Measurements from ENCODE around the gene KRT5. TPM values are rescaled to one million over a fixed set of nuclear protein-coding genes. Genes with fewer than 3 reads are reported as not detected.

KRT5 gene
- total RNA-seq, 1 donor from 2014 or later, result 0.51 TPM

DNA sequence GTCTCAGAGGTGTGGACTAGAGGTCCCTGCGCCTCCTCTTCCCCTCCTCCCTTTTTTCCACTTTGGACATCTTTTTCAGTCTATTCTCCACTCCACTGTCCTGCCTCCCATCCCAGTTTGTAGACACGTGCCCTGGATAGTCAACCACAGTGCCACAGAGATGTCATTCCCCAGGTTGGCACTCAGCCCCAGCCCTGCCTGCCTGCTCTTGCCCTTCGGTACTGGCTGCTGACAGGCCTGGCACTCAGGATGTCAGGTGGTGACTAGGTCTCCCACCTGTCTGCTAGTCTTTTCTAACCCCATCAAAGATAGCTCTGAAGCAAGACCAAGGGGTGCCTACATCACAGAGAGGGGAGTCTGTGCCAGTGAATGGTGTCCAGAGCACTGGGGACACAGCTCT is 16.9 kb upstream of the KRT5 start:
- H3K27me3 Mint-ChIP-seq (ENCODE audit: low read depth), result no peaks in the 10 kb centered on the region
- H3K27ac Mint-ChIP-seq, result no peak overlapping the region
- no peaks in the 10 kb centered on the region for H3K36me3 Mint-ChIP-seq
- no peaks in the 10 kb centered on the region for H3K9me3 Mint-ChIP-seq
- TF ChIP-seq, protein P1, sequence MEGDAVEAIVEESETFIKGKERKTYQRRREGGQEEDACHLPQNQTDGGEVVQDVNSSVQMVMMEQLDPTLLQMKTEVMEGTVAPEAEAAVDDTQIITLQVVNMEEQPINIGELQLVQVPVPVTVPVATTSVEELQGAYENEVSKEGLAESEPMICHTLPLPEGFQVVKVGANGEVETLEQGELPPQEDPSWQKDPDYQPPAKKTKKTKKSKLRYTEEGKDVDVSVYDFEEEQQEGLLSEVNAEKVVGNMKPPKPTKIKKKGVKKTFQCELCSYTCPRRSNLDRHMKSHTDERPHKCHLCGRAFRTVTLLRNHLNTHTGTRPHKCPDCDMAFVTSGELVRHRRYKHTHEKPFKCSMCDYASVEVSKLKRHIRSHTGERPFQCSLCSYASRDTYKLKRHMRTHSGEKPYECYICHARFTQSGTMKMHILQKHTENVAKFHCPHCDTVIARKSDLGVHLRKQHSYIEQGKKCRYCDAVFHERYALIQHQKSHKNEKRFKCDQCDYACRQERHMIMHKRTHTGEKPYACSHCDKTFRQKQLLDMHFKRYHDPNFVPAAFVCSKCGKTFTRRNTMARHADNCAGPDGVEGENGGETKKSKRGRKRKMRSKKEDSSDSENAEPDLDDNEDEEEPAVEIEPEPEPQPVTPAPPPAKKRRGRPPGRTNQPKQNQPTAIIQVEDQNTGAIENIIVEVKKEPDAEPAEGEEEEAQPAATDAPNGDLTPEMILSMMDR (IDR thresholded peaks at IDR 0.05; ENCODE audit: unreplicated experiment), result no peak
- no peak for DNase-seq (ENCODE audit: low spot score in 2 of 2, unreplicated experiment in 2 of 2)
- peaks cover 21% of the 10 kb centered on the region for H3K4me1 Mint-ChIP-seq
- H3K4me3 Mint-ChIP-seq, result no peak overlapping the region

DNA sequence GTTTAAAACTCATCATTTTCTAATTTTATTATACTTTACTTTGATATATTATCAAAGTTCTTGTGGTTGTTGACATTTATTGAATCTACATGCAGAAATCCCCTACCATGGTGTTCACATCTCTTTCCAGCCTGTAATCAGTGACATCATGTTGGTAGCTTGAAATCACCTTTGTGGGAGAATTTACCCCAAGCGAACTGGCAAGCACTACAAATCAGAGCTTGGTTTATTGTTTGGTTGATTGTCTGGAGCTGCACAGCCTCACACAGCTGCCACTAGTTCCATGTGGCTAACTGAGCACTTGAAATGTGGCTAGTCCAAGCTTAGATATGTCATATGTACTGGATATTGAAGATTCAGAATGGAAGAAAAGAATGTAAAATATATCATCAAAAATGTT is 15.4 kb upstream of the KRT5 start:
- TF ChIP-seq, protein P1 (IDR thresholded peaks at IDR 0.05; ENCODE audit: unreplicated experiment), result no peak
- H3K36me3 Mint-ChIP-seq, result no peaks in the 10 kb centered on the region
- H3K4me3 Mint-ChIP-seq, result no peak overlapping the region
- no peaks in the 10 kb centered on the region for H3K27me3 Mint-ChIP-seq (ENCODE audit: low read depth)
- H3K9me3 Mint-ChIP-seq, result no peaks in the 10 kb centered on the region
- H3K4me1 Mint-ChIP-seq, result peaks cover 21% of the 10 kb centered on the region
- no peak for DNase-seq (ENCODE audit: low spot score in 2 of 2, unreplicated experiment in 2 of 2)
- no peak overlapping the region for H3K27ac Mint-ChIP-seq

DNA sequence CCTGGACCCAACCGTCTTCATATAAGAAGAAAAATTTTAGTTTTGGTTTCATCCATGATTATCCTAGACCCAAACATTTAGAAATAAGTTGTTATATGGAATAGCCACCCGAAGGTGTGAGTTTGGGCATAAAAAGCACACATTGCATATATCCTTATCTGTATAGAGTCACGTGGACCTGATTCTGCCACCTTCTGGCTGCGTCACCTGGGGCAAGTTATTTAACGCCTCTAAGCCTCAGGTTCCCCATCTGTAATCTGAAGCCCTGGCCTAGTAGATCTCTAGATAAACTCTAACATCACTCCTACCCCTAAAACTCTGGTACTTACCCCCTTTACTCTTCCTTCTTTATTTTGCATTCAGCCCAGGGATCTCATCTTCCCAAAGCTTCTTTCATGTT is 14.3 kb upstream of the KRT5 start:
- TF ChIP-seq, protein P1 (IDR thresholded peaks at IDR 0.05; ENCODE audit: unreplicated experiment), result no peak
- Mint-ChIP-seq H3K27ac (no peak overlapping the region), H3K36me3 (no peaks in the 10 kb centered on the region), H3K4me1 (peaks cover 15% of the 10 kb centered on the region), H3K27me3 (ENCODE audit: low read depth) (peaks cover 3% of the 10 kb centered on the region), H3K4me3 (no peak overlapping the region), H3K9me3 (no peaks in the 10 kb centered on the region)
- no peak for DNase-seq (ENCODE audit: low spot score in 2 of 2, unreplicated experiment in 2 of 2)

DNA sequence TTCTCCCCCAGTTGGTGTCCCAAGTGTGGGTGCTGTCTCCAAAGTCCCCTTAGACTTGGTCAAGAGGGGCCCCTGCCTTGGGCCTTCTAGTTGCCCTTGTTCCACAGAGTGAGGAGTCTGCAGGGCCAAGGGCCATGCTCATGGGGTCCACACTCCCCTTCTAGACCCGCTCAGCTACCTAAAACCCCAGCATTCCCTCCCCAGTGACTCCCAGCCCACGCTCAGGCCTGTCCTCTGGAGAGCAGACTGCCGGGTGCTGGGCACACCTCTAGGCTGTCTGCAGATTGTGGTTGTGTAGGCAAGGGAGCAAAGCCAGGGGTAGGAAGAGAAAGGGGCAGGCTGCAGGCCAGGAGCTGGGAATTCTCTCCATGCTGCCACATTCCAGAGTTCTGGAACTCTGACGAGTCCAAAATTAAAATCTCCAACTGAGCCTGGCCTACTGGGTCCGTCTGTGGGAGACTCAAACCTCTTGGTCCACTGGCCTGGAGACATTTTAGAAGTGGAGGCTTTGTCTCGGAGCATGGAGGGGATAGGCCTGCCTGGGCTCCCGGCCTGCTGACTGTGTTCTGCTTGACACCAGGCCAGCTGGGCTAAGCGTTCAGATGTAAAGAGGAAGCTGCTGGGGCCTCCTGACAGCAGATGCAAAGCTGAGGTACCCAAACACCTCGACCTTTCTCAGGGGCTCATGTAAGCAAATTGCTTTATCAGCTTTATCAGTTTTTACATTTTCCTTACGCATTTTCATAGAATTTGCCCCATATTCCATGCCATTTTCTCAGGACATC is 13.7 kb upstream of the KRT5 start:
- DNase-seq (ENCODE audit: low spot score in 2 of 2, unreplicated experiment in 2 of 2), result no peak
- no peak overlapping the region for H3K27ac Mint-ChIP-seq
- H3K27me3 Mint-ChIP-seq (ENCODE audit: low read depth), result peaks cover 3% of the 10 kb centered on the region
- H3K36me3 Mint-ChIP-seq, result no peaks in the 10 kb centered on the region
- TF ChIP-seq, protein P1 (IDR thresholded peaks at IDR 0.05; ENCODE audit: unreplicated experiment), result no peak
- H3K4me3 Mint-ChIP-seq, result no peak overlapping the region
- H3K9me3 Mint-ChIP-seq, result no peaks in the 10 kb centered on the region
- H3K4me1 Mint-ChIP-seq, result peaks cover 9% of the 10 kb centered on the region

DNA sequence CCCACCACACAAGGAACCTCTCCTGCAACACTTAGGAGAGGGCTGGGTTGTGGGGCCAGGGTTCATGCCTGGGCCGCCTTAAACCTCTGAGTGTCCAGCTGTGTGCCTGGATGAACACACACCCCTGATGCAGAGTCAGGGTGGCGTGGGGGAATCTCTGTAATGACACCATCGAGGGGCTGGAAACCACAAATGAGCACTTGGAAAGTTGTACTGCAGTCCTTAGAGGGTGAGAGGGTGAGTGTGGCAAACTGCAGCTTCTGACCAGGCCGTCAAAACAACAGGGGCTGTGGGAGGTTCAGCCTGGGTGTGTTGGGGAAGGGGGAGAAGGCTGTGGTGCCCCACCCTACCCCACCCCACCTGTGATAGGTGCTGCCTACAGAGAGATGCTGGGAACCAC is 12.4 kb upstream of the KRT5 start:
- H3K9me3 Mint-ChIP-seq, result no peaks in the 10 kb centered on the region
- no peaks in the 10 kb centered on the region for H3K36me3 Mint-ChIP-seq
- H3K4me3 Mint-ChIP-seq, result no peak overlapping the region
- DNase-seq (ENCODE audit: low spot score in 2 of 2, unreplicated experiment in 2 of 2), result no peak
- H3K4me1 Mint-ChIP-seq, result no peaks in the 10 kb centered on the region
- H3K27me3 Mint-ChIP-seq (ENCODE audit: low read depth), result peaks cover 3% of the 10 kb centered on the region
- H3K27ac Mint-ChIP-seq, result no peak overlapping the region
- TF ChIP-seq, protein P1 (IDR thresholded peaks at IDR 0.05; ENCODE audit: unreplicated experiment), result no peak

Data from mesothelial cell of epicardium (in vitro differentiated cells).